Upper lobe of left lung (tissue), 6 donors: ENCODE measurements around the gene WASHC4. TPM values are rescaled to one million over a fixed set of nuclear protein-coding genes. Genes with fewer than 3 reads are reported as not detected.

Experiments
- ATAC-seq, 2 donors: fragments of 200-7000 bp; cut with Tn5 transposase; one replicate each; pipeline ENCODE4 v1.9.1; 2022; ENCODE audit warnings: mild to moderate bottlenecking in 2 of 2, moderate library complexity in 2 of 2; ENCODE audit not compliant: low FRiP score in 2 of 2
- DNase-seq, 2 donors: peaks; one replicate each; pipeline ENCODE4 v3.0.0-alpha.2; 2019 to 2020
- H3K27ac ChIP-seq, 4 donors: fragments of 200-600 bp; sonication (generic); one replicate each; pipeline ENCODE4 v1.5.1; 2016 to 2019
- H3K27me3 ChIP-seq, 4 donors: fragments of 200-600 bp; sonication (generic); one replicate each; pipeline ENCODE4 v1.5.1; 2017 to 2019
- H3K36me3 ChIP-seq, 4 donors: fragments of 200-600 bp; sonication (generic); one replicate each; pipeline ENCODE4 v1.5.1; 2016 to 2019
- H3K4me1 ChIP-seq, 4 donors: fragments of 200-600 bp; sonication (generic); one replicate each; pipeline ENCODE4 v1.5.1; 2018 to 2019
- H3K4me3 ChIP-seq, 4 donors: fragments of 200-600 bp; sonication (generic); one replicate each; pipeline ENCODE4 v1.5.1; 2017 to 2019; ENCODE audit warnings: mild to moderate bottlenecking in 2 of 4, moderate library complexity in 1 of 4
- H3K9me3 ChIP-seq, 4 donors: fragments of 200-600 bp; sonication (generic); one replicate each; pipeline ENCODE4 v1.5.1; 2018 to 2019
- CTCF ChIP-seq, 6 experiments: fragments of 450-650 bp in 4 of 6; fragments of 200-600 bp in 2 of 6; sonication (generic) in 2 of 6; IDR thresholded peaks; one replicate each; pipeline ENCODE4 v1.5.1; 2016 to 2019; ENCODE audit warnings: antibody characterized with exemption in 6 of 6
- EP300 ChIP-seq, 4 donors: sonication (generic); formaldehyde crosslinking; IDR thresholded peaks; one replicate each; pipeline ENCODE4 v1.5.1; 2017; ENCODE audit warnings: antibody characterized with exemption in 4 of 4, control low read depth in 2 of 4
- POLR2A ChIP-seq, 4 donors: fragments of 450-650 bp; IDR thresholded peaks; one replicate each; pipeline ENCODE4 v1.5.1; 2016 to 2017; ENCODE audit warnings: antibody characterized with exemption in 4 of 4, mild to moderate bottlenecking in 2 of 4
- POLR2AphosphoS5 ChIP-seq, 2 donors: sonication (generic); formaldehyde crosslinking; IDR thresholded peaks; one replicate each; pipeline ENCODE4 v1.5.1; 2017; ENCODE audit warnings: antibody characterized with exemption in 2 of 2
- WGBS, 2 donors: methylation state at CpG; one replicate each; pipeline ENCODE4 v1.1.5; 2017 to 2018; 5-methylcytosine and 5-hydroxymethylcytosine counted together
- total RNA-seq, 6 donors: library from RNA; depleted of rRNA in 4 of 6; stranded (reverse); fragments of >200 nt in 4 of 6; gene quantifications; one replicate each; pipeline versions ENCODE4 v1.1.0 to v1.2.1, GENCODE V29; 2016 to 2021
- donor health status: DM: no; HTN: no; CAD: no; lungs with moderate emphysema.
- donor health status: DM: no; HTN: yes; CAD: no; lungs with severe emphysema.

The WASHC4 gene
- total RNA-seq, 6 donors from 2014 or later: 32.5 to 114 (median 69.6) TPM

GRCh38 chr12:105214670-105215375 lies 107.3 kb downstream of the WASHC4 start:
- no peak for DNase-seq
- no peaks in the 10 kb centered on the region for H3K9me3 ChIP-seq
- no peak for TF ChIP-seq POLR2AphosphoS5 (IDR thresholded peaks at IDR 0.05)
- TF ChIP-seq POLR2A (IDR thresholded peaks at IDR 0.05): no peak
- no peak for TF ChIP-seq EP300 (IDR thresholded peaks at IDR 0.05)
- TF ChIP-seq CTCF (IDR thresholded peaks at IDR 0.05): no peak
- no peaks in the 10 kb centered on the region for H3K27me3 ChIP-seq
- peak in 1 of 2 donors; percentile 48 for ATAC-seq
- WGBS, 2 donors: 81 to 83% methylated on average over 9 of the region's 9 CpGs
- H3K36me3 ChIP-seq: peaks cover 3 to 69% (median 25%) of the 10 kb centered on the region in 4 donors
- H3K4me1 ChIP-seq: peaks cover 0 to 8% (median 3%) of the 10 kb centered on the region in 4 donors
- H3K4me3 ChIP-seq: no peak overlapping the region
- H3K27ac ChIP-seq: no peak overlapping the region

- Histone ChIP-seq H3K27ac (peak overlapping the region in 1 of 4 donors; percentile 25), H3K4me1 (peaks cover 10 to 43% (median 25%) of the 10 kb centered on the region in 4 donors), H3K27me3 (no peaks in the 10 kb centered on the region), H3K4me3 (no peak overlapping the region), H3K9me3 (no peaks in the 10 kb centered on the region), H3K36me3 (peaks cover 3 to 63% (median 17%) of the 10 kb centered on the region in 4 donors)
- TF ChIP-seq POLR2AphosphoS5 (IDR thresholded peaks at IDR 0.05): no peak
- 69 to 88% methylated on average over 7 of the region's 7 CpGs for WGBS, 2 donors
- ATAC-seq: no peak
- DNase-seq: peak in 1 of 2 donors; percentile 34
Observed at GRCh38 chr12:105218434-105218833, 110.9 kb downstream of the WASHC4 start.

Other genes with a start within 250 kb of the WASHC4 start
- gene SLC41A2, start 149.4 kb upstream of the WASHC4 start, total RNA-seq: 10 to 100 TPM; 16.0 to 67.0 (median 23.4) TPM
- 10 to 100 TPM in 2 of 6 donors, 1 to 10 TPM in 4; 2.1 to 13.0 (median 7.6) TPM for gene NOPCHAP1, start 121.4 kb upstream of the WASHC4 start, total RNA-seq
- gene ALDH1L2, start 23.3 kb upstream of the WASHC4 start, total RNA-seq: 10 to 100 TPM in 1 of 6 donors, 1 to 10 TPM in 5; 1.2 to 11.6 (median 2.9) TPM
- gene APPL2, start 128.4 kb downstream of the WASHC4 start, total RNA-seq: 10 to 100 TPM; 23.8 to 72.3 (median 28.6) TPM
- 10 to 100 TPM in 2 of 6 donors, 1 to 10 TPM in 4; 1.0 to 15.0 (median 6.2) TPM for gene C12orf75, start 223.0 kb downstream of the WASHC4 start, total RNA-seq